CD4-positive, alpha-beta T cell treated with Interleukin-15 for 4 hours (primary cell): ENCODE measurements around the gene CCT2.
A peak's percentile ranks its signal among the peaks of the same experiment; 100 is the strongest.
"Not testable (repeated sequence)": the region's sequence is repeated elsewhere in the genome, so short reads cannot be mapped to it uniquely, and the experiment has no call there.

Source experiments
- DNase-seq: peaks from one replicate; pipeline ENCODE4 v3.0.0-alpha.2; 2020; ENCODE audit warnings: low spot score

CCT2 gene

DNA sequence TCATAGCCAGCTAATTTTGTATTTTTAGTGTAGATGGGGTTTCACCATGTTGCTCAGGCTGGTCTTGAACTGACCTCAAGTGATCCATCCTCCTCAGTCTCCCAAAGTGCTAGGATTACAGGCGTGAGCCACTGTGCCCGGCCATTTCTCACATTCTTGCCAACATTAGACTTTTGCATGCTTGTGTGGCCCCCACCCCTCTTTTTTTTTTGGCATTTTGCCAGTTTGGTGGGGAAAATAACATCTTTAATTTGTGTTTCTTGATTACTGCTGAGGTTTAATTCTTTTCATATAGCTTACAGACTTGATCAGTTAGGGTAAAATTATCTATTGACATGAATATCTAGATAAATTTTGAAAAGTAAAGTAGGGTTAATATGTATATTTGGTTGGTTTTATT is 3.8 kb downstream of the CCT2 start:
- no peak for DNase-seq

GRCh38 chr12:69595689-69596088 is 10.4 kb downstream of the CCT2 start:
- DNase-seq, result no peak

DNA sequence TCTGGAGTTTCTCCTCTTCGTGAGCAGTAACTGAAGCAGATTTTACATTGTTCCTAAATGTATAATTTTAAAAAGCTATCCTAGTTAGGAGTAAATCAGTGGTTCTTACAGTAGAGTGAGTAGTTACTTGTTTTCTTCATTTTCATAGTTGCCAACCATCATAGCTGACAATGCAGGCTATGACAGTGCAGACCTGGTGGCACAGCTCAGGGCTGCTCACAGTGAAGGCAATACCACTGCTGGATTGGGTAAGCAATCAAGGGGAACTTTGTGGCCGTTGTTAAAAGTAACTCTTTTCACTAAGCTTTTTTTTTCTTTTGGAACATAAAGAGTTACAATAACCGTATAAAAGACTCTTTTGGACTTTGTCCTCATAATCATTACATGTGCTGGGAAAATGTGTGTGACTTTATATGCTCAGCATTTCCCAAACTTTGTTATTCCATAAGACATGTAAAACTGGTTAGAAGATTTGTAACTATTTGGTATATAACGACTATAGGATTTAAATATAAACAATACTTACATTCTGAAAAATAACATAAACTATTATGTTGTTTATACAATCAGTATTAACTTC is 13.0 kb downstream of the CCT2 start:
- DNase-seq, result no peak

- no peak for DNase-seq
Observed at GRCh38 chr12:69600804-69601203, 15.5 kb downstream of the CCT2 start.

DNA sequence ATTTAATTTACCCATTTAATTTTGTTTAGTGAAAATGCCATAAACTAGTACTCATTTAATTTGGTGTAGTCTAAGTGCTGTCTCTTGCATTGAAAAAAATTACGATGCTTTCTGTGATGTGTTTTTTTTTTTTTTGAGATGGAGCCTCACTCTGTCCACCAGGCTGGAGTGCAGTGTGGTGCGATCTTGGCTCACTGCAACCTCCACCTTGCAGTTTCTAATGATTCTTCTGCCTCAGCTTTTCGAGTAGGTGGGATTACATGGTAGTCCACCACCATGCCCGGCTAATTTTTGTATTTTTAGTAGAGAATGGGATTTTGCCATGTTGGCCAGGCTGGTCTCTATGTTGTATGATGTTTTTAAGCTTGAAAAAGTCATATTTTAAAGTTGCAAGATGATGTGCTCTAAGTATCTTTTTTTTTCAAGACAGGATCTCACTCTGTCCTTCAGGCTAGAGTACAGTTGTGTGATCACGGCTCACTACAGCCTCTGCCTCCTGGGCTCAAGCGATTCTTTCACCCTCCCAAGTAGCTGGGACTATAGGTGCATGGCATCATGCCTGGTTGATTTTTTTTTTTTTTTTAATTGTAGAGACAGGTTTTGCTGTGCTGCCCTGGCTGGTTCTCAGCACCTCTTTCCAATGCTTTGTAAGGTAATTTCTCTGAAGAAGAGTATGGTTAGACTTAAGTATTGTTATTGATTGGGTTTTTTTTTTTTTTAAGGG is 16.9 kb downstream of the CCT2 start:
- no peak for DNase-seq

GRCh38 chr12:69602954-69603353 is 17.7 kb downstream of the CCT2 start:
- DNase-seq, result no peak

DNA sequence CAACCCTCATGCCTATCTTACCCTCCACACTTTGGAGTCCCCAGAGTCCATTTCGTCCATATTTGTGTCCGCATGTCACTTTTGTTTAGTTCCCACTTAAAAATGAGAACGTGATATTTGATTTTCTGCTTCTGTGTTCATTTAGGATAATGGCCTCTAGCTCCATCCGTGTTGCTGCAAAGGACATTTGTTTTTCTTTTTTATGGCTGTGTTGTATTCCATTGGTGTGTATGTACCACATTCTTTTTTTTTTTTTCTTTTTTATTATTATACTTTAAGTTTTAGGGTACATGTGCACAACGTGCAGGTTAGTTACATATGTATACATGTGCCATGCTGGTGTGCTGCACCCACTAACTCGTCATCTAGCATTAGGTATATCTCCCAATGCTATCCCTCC is 18.3 kb downstream of the CCT2 start:
- not testable (repeated sequence) for DNase-seq

DNA sequence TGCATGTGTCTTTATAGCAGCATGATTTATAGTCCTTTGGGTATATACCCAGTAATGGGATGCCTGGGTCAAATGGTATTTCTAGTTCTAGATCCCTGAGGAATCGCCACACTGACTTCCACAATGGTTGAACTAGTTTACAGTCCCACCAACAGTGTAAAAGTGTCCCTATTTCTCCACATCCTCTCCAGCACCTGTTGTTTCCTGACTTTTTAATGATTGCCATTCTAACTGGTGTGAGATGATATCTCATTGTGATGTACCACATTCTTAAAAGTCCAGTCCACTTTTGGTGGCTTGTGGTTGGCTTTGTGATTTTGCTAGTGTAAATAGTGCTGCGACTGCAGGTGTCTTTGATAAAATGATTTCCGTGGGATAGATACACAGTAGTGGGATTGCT is 19.0 kb downstream of the CCT2 start:
- DNase-seq, result not testable (repeated sequence)

- DNase-seq, result no peak
Observed at GRCh38 chr12:69608114-69608513, 22.9 kb downstream of the CCT2 start.

- no peak for DNase-seq
Observed at GRCh38 chr12:69610126-69610525, 24.9 kb downstream of the CCT2 start.

GRCh38 chr12:69610729-69611128 is 25.5 kb downstream of the CCT2 start, which contains the start of gene LRRC10:
TSS of gene LRRC10 (minus strand) at chr12:69610907. CDS start at chr12:69610838, 69 bp downstream.
- DNase-seq, result no peak

GRCh38 chr12:69613351-69613750 is 28.1 kb downstream of the CCT2 start:
- no peak for DNase-seq

DNA sequence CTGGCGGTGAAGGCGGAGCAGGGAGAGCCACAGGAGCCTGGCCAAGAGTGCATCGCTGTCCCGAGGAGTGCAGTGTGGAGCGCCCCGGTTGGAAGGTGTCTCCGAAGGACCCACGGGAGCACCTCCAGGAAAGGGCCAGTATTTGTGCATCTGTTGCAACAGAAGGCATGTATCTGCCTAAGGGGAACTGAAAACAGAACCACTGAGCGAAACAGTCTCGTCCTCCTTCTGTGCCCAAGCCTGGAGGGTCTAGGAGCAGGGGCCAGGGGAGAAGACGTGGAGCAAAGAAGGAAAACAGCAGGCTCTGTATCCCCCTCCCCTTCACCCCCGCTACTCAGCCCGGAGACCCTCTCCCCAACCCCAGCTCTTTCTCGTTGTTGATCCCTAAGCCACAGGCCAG is 30.8 kb downstream of the CCT2 start:
- DNase-seq, result no peak

DNA sequence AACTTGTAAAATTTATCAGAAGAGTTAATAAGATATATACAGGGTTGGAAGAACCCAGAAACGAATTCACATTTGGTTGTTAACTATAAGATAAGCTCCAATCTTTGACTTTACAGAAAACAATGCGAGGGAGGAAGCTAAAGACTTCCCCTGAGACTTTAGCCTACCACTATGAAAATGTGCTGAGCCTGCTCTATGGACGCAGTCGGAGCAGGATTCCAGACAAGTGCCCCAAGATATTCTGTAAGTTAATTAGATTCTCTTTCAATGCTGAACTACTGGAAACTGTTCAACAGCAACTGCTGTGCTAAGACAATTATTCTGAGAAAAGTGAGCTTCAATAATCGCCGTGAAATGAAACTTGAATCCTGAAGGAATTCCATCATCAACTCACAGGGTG is 33.8 kb downstream of the CCT2 start:
- no peak for DNase-seq

- DNase-seq, result no peak
Observed at GRCh38 chr12:69620077-69620476, 34.8 kb downstream of the CCT2 start.

GRCh38 chr12:69620921-69621320 is 35.7 kb downstream of the CCT2 start:
- no peak for DNase-seq

DNA sequence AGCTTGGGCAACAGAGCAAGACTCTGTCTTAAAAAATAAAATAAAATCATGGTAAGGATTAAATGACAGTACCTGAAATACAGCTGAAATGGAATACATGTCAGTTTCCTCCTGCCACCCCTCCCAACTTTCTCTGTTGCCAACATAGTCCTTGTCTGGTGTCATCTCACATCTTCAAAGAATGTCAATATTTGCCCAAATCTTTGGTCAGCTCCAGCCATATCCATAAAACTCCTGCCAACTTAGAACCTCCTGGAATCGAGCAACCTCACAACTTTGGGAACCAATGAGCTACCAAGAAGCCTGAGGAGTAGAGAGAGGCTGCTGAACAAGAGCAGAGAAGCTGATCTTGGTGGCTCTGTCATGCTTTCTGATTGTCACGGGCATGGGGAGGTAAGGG is 36.3 kb downstream of the CCT2 start:
- DNase-seq, result no peak

GRCh38 chr12:69623970-69624369 is 38.7 kb downstream of the CCT2 start:
- DNase-seq, result no peak

GRCh38 chr12:69627501-69627900 is 42.2 kb downstream of the CCT2 start:
- DNase-seq, result no peak

DNA sequence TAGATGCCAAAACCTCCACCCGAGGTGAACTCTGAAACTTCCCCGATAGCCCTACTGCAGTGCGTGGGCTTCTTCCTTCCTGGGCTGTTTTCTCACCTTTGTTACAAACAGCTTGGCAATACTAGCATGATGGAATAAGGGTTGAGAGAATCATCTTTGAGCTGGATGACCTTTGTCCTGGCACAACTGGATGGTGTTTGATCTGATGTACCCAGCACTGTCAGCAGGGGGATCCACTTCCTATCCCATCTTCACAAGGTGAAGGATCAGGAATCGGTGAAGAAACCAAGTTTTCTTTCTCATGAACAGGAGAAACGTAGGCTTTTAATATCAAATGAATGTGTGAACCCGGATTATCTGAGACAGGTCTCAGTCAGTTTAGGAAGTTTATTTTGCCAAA is 44.9 kb downstream of the CCT2 start:
- no peak for DNase-seq

GRCh38 chr12:69633061-69633460 is 47.8 kb downstream of the CCT2 start:
- DNase-seq, result no peak

DNA sequence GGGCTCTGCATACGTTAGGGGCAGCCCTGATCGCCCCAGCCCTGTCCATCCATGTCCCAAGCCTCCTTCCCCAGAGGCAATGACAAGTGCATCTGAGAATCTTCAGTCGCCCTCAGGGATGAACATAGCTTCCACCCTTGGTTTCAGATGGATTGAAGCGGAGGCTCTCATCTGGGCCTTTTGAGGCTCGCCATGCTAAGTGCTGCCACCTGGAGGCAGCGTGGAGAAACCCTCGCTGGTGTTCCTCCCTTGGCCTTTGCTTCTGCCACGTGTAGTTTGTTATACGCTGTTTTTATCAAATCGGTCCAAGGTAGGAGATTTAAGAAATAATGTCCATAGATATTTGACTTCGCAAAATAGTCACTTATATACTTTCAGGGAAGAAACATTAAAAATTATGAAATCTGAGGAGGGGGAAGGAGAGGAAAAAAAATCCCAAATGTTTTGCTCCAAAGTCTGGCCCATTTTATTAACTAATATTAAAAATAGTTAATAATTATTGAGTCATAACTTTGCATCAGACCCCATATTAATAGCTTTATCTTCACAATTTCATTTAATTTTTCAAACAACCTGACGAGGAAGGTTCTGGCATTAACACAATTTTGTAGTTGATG is 54.2 kb downstream of the CCT2 start:
- DNase-seq, result peak; percentile 63

- DNase-seq, result no peak
Observed at GRCh38 chr12:69641546-69641945, 56.3 kb downstream of the CCT2 start.

DNA sequence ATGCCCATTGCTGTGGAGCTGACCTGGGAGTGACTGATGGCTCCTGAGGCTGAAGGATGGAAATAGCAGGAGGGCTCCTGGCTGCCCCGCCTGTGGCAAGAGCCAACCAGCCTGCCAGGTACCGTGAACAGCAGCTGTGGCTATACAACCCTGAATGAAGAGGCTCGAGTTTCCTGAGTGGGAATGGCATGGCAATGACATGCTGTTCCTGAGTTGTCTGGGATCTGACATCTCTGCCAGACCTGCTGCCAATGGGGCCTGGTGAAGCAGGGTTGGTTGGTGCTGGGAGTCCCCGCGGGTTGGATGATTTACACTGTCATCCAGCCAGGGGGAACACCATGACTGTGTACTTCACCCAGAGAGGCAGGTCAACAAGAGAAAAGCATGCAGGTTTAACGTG is 57.3 kb downstream of the CCT2 start:
- no peak for DNase-seq
